HL-60 (cell line): Measurements from ENCODE around the gene TMEM41B.
"Not testable (repeated sequence)": the region's sequence is repeated elsewhere in the genome, so short reads cannot be mapped to it uniquely, and the experiment has no call there.

Experiments used
- DNase-seq, 2 experiments: peaks; one replicate each; pipeline ENCODE4 v3.0.0-alpha.2; 2010 to 2020; ENCODE audit warnings: low read depth in 1 of 2, low spot score in 1 of 2
- H3K27ac ChIP-seq: fragments of 250-450 bp; sonication (Bioruptor Pico); replicated peaks from 2 replicates; pipeline ENCODE4 v1.5.1; 2020; ENCODE audit warnings: mild to moderate bottlenecking, moderate library complexity
- H3K27me3 ChIP-seq: fragments of 250-450 bp; sonication (Bioruptor Pico); 2 replicates; pipeline ENCODE4 v1.5.1; 2021; ENCODE audit warnings: mild to moderate bottlenecking, moderate library complexity; ENCODE audit not compliant: insufficient read depth, poor library complexity, severe bottlenecking
- H3K4me3 ChIP-seq: replicated peaks from 2 replicates; pipeline ENCODE4 v1.5.1; 2011; ENCODE audit warnings: mild to moderate bottlenecking, control low read depth, low read length; ENCODE audit not compliant: insufficient read depth
- GABPA ChIP-seq: IDR thresholded peaks from 2 replicates; pipeline ENCODE4 v1.6.1; 2012; ENCODE audit warnings: low read depth
- POLR2AphosphoS5 ChIP-seq: IDR thresholded peaks from 2 replicates; pipeline ENCODE4 v1.6.1; 2012; ENCODE audit warnings: low read depth
- SPI1 ChIP-seq: IDR thresholded peaks from 2 replicates; pipeline ENCODE4 v1.6.1; 2012; ENCODE audit warnings: low read depth, mild to moderate bottlenecking, borderline replicate concordance
- TF ChIP-seq, protein P1 (sequence below): IDR thresholded peaks from 2 replicates; pipeline ENCODE4 v1.6.1; 2012; ENCODE audit warnings: low read depth; ENCODE audit not compliant: insufficient replicate concordance
- TF ChIP-seq, protein P2 (sequence below): IDR thresholded peaks from one replicate; pipeline ENCODE4 v1.5.1; 2011; ENCODE audit warnings: low read length, control low read depth, inconsistent platforms; ENCODE audit not compliant: insufficient read depth

The TMEM41B gene

DNA sequence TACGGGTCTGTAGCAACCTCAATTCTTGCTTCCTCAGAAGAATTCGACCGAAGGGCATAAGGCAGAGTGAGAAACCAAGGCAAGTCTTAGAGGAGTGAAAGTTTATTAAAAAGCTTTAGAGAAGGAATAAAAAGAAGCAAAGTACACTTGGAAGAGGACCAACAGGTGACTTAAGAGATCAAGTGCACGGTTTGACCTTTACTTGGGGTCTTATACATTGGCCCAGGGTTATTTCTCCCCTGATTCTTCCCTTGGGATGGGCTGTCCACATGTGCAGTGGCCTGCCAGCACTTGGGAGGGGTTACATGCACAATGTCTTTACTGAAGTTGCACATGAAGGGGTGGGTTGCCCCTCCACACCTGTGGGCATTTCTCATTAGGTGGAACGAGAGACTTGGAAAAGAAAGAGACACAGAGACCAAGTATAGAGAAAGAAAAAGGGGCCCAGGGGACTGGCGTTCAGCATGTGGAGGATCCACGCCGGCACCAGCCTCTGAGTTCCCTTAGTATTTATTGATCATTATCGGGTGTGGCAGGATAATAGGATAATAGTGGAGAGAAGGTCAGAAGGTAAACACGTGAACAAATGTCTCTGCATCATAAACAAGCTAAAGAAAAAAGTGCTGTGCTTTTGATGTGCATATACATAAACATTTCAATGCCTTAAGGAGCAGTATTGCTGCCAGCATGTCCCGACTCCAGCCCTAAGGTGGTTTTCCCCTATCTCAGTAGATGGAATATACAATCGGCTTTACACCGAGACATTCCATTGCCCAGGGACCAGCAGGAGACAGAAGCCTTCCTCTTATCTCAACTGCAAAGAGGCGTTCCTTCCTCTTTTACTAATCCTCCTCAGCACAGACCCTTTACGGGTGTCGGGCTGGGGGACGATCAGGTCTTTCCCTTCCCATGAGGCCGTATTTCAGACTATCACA lies 4.3 kb upstream of the TMEM41B start:
- peak in 1 of 2 experiments; percentile 26 for DNase-seq
- not testable (repeated sequence) for H3K4me3 ChIP-seq, H3K27me3 ChIP-seq, H3K27ac ChIP-seq
- 0 out of 2 replicates have a peak, but pooled peaks have one; percentile 38 for TF ChIP-seq SPI1

DNA sequence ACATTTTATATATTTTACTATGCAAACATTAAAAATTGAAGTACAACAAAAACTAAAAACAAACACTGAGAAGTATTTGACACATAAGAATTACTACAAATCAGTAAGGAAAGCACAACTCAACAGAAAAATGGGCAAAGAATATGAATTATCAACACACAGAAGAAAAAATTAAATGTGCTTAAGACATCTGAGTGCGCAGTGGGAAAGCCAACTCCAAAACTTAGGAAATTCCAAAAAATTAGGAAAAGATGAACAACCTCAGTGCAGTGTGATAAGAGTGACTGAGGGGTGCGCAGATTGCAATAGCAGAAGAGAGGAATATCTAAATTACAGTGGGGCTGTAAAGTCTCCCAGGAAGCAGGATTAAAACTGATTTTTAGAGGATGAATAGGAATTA lies 1.9 kb upstream of the TMEM41B start:
- H3K27me3 ChIP-seq, result no peaks in the 10 kb centered on the region
- TF ChIP-seq GABPA, result no peak
- TF ChIP-seq POLR2AphosphoS5, result no peak
- no peak overlapping the region for H3K27ac ChIP-seq
- no peak for DNase-seq
- no peak overlapping the region for H3K4me3 ChIP-seq

DNA sequence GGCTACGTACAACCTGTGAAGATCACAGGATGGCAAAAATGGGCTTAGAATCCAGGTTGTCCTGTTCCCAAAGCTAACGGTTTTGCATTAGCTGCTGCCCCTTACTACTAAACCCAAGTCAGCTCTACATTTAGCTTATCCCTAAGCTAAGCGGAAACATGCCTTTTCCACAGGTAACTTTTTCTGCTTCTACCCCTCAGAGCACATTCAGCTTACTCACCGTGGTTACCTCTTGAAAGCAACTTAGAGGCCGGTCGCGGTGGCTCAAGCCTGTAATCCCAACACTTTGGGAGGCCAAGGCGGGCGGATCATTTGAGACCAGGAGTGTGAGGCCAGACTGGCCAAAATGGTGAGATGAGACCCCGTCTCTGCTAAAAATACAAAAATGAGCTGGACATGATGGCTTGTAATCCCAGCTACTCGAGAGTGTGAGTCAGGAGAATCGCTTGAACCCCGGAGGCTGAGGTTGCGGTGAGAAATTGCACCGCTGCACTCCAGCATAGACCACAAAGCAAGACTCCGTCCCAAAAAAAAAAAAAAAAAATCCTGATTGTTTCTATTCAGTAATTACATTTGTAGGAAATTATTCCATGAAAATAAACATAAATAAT lies 790 bp upstream of the TMEM41B start:
- peak; percentile 22 to 41 for DNase-seq
- H3K27me3 ChIP-seq, result no peaks in the 10 kb centered on the region
- peak overlapping the region; percentile 85 for H3K27ac ChIP-seq
- TF ChIP-seq, protein P1, sequence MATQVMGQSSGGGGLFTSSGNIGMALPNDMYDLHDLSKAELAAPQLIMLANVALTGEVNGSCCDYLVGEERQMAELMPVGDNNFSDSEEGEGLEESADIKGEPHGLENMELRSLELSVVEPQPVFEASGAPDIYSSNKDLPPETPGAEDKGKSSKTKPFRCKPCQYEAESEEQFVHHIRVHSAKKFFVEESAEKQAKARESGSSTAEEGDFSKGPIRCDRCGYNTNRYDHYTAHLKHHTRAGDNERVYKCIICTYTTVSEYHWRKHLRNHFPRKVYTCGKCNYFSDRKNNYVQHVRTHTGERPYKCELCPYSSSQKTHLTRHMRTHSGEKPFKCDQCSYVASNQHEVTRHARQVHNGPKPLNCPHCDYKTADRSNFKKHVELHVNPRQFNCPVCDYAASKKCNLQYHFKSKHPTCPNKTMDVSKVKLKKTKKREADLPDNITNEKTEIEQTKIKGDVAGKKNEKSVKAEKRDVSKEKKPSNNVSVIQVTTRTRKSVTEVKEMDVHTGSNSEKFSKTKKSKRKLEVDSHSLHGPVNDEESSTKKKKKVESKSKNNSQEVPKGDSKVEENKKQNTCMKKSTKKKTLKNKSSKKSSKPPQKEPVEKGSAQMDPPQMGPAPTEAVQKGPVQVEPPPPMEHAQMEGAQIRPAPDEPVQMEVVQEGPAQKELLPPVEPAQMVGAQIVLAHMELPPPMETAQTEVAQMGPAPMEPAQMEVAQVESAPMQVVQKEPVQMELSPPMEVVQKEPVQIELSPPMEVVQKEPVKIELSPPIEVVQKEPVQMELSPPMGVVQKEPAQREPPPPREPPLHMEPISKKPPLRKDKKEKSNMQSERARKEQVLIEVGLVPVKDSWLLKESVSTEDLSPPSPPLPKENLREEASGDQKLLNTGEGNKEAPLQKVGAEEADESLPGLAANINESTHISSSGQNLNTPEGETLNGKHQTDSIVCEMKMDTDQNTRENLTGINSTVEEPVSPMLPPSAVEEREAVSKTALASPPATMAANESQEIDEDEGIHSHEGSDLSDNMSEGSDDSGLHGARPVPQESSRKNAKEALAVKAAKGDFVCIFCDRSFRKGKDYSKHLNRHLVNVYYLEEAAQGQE, result peak; percentile 14
- TF ChIP-seq, protein P2, sequence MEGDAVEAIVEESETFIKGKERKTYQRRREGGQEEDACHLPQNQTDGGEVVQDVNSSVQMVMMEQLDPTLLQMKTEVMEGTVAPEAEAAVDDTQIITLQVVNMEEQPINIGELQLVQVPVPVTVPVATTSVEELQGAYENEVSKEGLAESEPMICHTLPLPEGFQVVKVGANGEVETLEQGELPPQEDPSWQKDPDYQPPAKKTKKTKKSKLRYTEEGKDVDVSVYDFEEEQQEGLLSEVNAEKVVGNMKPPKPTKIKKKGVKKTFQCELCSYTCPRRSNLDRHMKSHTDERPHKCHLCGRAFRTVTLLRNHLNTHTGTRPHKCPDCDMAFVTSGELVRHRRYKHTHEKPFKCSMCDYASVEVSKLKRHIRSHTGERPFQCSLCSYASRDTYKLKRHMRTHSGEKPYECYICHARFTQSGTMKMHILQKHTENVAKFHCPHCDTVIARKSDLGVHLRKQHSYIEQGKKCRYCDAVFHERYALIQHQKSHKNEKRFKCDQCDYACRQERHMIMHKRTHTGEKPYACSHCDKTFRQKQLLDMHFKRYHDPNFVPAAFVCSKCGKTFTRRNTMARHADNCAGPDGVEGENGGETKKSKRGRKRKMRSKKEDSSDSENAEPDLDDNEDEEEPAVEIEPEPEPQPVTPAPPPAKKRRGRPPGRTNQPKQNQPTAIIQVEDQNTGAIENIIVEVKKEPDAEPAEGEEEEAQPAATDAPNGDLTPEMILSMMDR, result no peak
- TF ChIP-seq GABPA (no peak), POLR2AphosphoS5 (no peak)
- H3K4me3 ChIP-seq, result peak overlapping the region; percentile 42

DNA sequence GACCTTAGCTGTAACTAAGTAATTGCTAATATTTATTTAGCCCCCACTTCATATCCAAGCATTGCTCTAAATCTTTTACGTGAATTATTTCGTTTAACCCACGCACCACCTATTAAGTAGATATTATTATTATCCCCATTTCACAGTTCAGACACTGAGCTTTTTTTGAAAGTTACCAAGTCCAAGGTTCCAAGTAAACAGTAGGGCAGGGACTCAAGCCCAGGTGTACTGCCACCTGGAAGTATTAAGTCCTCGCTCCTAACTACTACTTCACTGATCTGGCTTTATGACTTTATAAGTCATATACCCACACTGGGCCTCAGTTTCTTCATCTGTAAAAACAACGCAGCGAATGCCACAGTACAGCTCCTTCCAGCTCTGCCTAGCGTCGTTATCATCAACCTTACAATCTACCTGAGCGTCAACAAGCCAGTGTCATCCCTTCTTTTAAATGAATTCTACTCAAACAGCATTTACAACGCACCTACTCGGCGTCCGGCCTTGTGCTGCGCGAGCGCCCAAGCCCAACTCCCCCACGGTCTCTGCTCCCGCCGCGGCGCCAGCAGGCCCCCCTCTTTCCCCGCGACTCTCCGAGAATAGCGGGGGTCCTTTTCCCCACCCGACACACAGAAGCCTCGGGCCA lies 624 bp downstream of the TMEM41B start:
- Histone ChIP-seq H3K4me3 (peak overlapping the region; percentile 99), H3K27me3 (no peaks in the 10 kb centered on the region), H3K27ac (peak overlapping the region; percentile 85)
- TF ChIP-seq POLR2AphosphoS5 (no peak), SPI1 (no peak), GABPA (no peak)
- TF ChIP-seq, protein P2, result no peak
- TF ChIP-seq, protein P1, result no peak
- DNase-seq, result peak in 1 of 2 experiments; percentile 6
